DMS79 treated with DMSO at 0.1 percent for 48 hours (cell line): Measurements from ENCODE around the gene VWF.
"Not testable (repeated sequence)": the region's sequence is repeated elsewhere in the genome, so short reads cannot be mapped to it uniquely, and the experiment has no call there.

Experiments used
- DNase-seq: peaks from one replicate; lab custom pipeline; 2025; lab: John Stamatoyannopoulos, UW

The VWF gene

GRCh38 chr12:6124411-6125309 is at the start of gene VWF:
VWF (minus strand) TSS chr12:6124670; CDS start chr12:6123196, 1,474 bp downstream.
- peak; percentile 23 for DNase-seq

GRCh38 chr12:6172862-6173261 is 48.4 kb upstream of the VWF start:
- DNase-seq = no peak

- DNase-seq = no peak
These were observed 47.6 kb upstream of the VWF start for GRCh38 chr12:6172086-6172485.

DNA sequence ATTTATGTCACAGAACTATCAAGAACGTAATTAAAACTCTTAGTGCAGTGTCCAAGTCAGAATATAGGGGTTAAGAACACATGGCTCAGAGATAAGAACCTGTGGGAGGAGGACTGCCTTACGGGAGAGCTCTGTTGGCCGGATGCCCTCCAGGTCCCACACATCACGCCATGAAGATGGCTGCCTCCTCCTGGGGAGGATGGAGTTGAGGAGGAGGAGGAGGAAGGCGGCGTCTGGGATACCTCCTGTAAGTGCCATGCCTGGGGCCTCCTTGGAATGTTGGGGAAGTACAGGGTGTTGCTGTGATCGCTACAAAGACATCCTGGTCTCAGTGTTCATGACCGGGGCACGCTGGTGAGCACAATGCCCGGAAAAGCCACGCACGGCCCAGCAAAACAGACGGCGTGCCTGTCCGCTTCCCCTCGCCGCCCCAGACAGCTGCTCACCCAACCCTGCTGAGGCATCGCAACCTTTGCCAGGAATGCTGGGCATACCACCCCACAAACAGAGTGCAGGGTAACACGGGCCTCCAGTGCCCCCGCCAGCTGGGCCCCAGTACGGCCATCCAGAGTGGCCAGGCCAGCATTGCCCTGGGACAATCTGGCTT is 47.0 kb upstream of the VWF start:
- DNase-seq = no peak

DNA sequence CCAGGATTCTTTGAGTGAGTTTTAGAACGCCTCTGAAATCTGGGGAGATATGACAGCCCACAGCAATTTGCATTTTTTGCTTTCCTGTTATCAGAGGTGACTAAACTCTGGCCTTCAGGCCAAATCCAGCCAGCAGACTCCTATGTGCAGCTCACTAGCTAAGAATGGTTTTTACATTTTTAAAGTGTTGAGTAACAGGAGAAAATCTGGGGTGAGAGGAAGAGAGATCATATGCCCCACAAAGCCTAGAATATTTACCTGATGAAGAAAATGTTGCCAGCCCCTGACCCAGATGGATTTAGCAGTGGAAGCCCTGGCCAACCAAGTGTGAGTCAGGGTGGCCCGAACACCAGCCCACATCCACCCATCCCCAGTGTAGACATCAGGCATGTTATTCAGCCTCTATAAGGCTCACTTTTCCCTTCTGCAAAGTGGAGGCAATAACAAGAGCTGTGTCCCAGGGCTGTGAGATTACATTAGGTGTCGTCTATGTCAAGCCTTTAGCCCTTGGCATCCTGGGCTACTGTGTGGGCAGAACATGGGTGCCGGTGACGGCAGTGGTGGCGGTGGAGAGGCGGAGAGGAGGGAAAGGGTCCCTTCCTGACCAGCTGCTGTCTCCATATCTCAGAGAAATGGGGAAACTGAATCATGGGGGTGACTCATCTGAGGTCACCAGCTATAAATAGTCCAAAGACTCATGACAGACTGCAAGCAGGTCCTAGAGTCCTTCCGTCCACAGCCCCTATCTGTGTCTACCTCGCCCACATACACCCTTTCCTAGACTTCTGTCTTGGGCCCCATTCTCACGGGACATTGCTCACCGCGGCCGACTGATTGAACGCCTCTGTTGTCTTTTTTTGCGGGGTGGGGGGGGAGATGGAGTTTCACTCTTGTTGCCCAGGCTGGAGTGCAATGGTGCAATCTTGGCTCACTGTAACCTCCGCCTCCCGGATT is 43.1 kb upstream of the VWF start:
- DNase-seq = no peak

DNA sequence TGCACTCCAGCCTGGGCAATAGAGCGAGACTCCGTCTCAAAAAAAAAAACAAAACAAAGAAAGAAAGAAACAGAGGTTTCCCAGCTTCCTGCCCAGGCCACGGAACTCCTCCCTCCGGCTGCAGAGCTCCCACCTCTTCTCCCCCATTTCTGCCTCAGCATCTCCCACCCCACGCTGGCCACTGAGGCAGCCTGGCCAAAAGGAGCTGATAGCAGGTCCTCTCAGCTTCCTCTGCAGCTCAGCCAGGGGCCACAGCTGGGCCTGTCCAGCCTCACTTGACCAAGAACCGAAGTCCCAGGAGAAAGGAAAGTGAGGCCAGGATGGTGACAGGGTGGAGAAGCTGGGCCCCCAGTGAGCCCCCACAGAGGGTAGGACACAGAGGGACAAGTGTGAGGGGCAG is 42.3 kb upstream of the VWF start:
- no peak for DNase-seq

GRCh38 chr12:6165395-6165794 is 40.9 kb upstream of the VWF start:
- DNase-seq = no peak

GRCh38 chr12:6163416-6164060 is 39.1 kb upstream of the VWF start:
- DNase-seq = no peak

DNA sequence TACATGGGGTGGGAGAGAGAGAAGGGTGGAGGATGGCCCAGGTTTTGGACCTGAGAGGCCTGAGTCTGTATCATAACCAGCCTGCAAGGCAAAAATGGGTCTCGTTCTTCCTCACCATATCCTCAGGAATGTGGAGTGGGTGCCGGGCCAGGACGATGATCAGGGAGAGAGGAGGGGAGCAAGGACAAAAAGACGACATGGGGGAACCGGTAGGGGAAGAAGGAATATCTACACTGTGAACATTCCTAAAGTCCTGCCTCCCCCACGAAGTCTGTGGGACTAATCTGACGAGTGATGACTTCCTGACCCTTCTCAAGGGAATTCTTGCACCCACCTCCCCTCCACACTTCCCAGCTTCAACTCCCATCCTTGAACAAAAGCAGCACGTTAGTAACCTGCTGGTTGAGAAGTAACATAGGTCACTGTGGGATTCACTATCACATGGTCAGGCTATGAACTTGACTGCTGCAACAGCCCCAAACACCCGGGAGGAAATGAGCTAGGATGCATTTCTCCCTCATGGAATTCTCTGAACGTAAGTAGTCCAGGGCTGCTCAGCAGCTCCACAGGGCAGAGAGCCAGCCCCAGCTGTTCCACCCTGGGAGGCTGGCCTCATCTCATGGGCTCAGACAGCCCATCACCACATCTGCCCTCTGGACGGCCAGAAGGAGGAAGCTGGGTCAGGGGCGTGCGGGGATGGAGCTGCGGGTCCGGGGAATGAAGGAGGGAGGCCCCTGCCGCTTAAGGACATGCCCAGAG is 36.8 kb upstream of the VWF start:
- no peak for DNase-seq

GRCh38 chr12:6160049-6160649 is 35.7 kb upstream of the VWF start:
- not testable (repeated sequence) for DNase-seq

DNA sequence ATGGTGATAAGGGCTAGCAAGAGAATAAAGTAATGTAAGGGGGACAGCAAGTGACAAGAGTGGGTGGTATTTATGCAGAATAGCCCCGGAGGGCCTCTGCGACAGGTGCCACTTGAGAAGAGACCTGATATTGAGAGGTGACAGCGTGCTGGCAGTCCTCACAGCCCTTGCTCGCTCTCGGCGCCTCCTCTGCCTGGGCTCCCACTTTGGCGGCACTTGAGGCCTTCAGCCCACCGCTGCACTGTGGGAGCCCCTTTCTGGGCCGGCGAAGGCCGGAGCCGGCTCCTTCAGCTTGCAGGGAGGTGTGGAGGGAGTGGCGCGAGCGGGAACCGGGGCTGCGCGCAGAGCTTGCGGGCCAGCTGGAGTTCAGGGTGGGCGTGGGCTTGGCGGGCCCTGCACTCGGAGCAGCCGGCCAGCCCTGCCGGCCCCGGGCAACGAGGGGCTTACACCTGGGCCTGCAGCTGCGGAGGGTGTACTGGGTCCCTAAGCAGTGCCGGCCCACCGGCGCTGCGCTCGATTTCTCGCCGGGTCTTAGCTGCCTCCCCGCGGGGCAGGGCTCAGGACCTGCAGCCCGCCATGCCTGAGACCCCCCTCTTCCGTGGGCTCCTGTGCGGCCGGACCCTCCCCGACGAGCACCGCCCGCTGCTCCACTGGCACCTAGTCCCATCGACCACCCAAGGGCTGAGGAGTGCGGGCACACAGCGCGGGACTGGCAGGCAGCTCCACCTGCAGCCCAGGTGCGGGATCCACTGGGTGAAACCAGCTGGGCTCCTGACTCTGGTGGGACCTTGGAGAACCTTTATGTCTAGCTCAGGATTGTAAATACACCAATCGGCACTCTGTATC is 34.9 kb upstream of the VWF start:
- DNase-seq = not testable (repeated sequence)

- DNase-seq = no peak
These were observed 34.3 kb upstream of the VWF start for GRCh38 chr12:6158749-6159148.

DNA sequence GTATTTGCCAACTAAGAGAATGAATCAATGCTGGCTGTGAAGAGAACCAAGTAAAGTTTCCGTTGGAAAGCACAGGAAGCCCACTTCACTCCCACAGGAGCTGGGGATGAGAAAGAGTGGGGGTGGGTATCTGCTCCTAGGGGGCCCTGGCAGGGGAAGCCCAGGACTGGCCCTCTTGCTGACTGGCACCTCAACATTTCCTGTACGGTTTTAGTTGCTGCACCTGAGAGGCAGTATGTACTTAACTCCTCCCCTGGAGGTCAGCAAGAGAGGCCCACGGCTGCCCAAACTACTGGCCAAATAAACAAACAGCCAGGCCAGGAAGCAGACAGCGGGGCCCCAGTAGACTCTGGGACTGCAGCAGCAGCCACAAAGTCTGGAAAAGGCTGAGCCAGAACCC is 33.8 kb upstream of the VWF start:
- no peak for DNase-seq

- DNase-seq = no peak
These were observed 33.0 kb upstream of the VWF start for GRCh38 chr12:6157482-6157881.

DNA sequence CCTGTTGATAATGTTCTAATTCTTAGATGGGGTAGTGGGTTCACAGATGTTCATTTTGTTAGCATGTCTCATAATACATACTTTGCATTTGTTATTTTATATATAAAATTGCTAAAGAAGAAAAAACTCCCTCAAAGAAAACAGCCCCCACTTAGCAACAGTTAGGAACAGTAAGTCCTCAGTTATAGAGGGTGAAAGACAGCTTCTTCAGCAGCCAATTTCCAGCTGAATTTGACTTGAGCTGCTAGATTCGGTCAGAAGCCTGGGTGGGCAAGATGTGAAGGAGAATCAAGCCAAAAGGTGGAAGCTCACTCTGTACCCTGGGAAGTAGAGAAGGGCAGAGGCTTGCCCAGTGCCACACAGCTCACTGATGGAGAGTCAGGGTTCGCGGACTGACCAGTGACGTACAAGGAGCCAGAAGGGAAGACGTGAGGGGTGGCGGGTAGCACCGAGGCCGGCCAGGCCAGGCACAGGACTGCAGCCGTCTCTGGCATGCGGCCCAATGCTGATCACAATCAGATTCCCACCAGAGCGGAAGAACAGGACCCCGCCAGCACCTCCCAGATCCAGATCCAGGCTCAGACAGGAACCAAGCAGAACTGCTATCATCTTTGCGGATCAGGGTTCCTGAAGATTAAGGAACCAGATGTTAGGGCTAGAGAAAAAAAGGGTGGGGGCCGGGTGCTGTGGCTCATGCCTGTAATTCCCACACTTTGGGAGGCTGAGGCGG is 30.4 kb upstream of the VWF start:
- DNase-seq = no peak

- not testable (repeated sequence) for DNase-seq
These were observed 24.3 kb upstream of the VWF start for GRCh38 chr12:6148722-6149121.

DNA sequence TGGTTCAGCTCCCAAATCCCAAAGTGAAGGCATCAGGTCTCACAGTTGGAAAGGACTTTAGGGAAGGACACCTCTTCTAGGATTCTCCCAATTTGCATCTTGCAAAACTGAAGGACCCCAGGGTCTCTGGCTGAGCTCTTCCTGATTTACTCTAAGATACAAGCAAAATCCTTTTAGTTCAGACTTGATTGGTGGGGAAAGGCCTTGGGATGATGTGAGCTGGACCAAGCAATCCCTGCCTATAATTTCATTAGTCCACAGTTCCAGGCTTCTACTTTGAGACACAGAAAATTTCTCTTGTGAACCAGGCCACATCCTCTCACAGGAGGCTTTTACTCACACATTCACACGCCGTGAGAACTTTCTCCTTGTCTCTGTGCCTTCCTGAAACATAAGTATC is 23.6 kb upstream of the VWF start:
- DNase-seq = no peak

DNA sequence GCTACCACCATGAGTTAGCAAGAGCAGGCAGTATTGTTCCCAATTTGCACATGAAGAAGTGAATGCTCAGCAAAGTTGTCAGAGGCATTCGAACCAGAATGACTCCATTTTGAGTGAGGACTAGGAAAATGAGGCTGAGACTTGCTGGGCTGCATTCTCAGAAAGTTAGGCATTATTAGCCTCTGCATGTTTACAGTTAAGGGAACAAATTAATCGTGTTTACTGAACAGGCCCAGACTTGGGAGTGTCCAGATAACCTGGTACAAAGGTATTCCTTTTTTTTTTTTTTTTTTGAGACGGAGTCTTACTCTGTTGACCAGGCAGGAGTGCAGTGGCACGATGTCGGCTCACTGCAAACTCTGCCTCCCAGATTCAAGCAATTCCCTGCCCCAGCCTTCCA is 22.5 kb upstream of the VWF start:
- no peak for DNase-seq

GRCh38 chr12:6146509-6146908 is 22.0 kb upstream of the VWF start:
- no peak for DNase-seq
